T-cell (primary cell): Measurements from ENCODE around the gene BCDIN3D. TPM values are rescaled to one million over a fixed set of nuclear protein-coding genes. Genes with fewer than 3 reads are reported as not detected.

ENCODE experiments used
- ATAC-seq, 4 experiments: fragments of 200-7000 bp in 3 of 4; fragments of 150-1000 bp in 1 of 4; cut with Tn5 transposase; replicated peaks in 1 of 4; 1 replicate in 3 of 4; 2 replicates in 1 of 4; pipeline ENCODE4 v1.10.0; 2021; ENCODE audit warnings: moderate library complexity in 3 of 4, mild to moderate bottlenecking in 2 of 4, moderate number of reproducible peaks in 1 of 4
- CTCF ChIA-PET, 2 donors: fragments of 300-600 bp; sonication (Branson Sonifier 250); formaldehyde crosslinking; loops; one replicate each; lab custom pipeline; 2022; ENCODE audit warnings: antibody characterized with exemption in 2 of 2; lab: Charles Lee
- POLR2A ChIA-PET, 2 donors: fragments of 300-600 bp; sonication (Branson Sonifier 250); formaldehyde crosslinking; loops; one replicate each; lab custom pipeline; 2022; ENCODE audit warnings: antibody characterized with exemption in 2 of 2; lab: Charles Lee
- DNase-seq, 35 experiments: peaks; one replicate each; pipeline versions ENCODE4 v3.0.0 to v3.0.0-alpha.2; 2013 to 2023
- H3K27ac ChIP-seq: one replicate; pipeline ENCODE4 v1.5.1; 2013; ENCODE audit warnings: low read length
- H3K27me3 ChIP-seq, 2 experiments: replicated peaks in 1 of 2; 1 replicate in 1 of 2; 2 replicates in 1 of 2; pipeline versions ENCODE4 v1.6.1 to v1.7.0; 2013; ENCODE audit warnings: low read length in 1 of 2, mixed read lengths in 1 of 2; ENCODE audit not compliant: control insufficient read depth in 2 of 2, insufficient read depth in 2 of 2; ENCODE audit errors: extremely low read depth in 1 of 2
- H3K36me3 ChIP-seq, 2 donors: 1 replicate in 1 of 2; 2 replicates in 1 of 2; pipeline versions ENCODE4 v1.6.1 to v1.7.0; 2013; ENCODE audit warnings: low read length in 1 of 2; ENCODE audit not compliant: control insufficient read depth in 2 of 2, insufficient read depth in 1 of 2; ENCODE audit errors: extremely low read depth in 1 of 2
- H3K4me1 ChIP-seq, 2 experiments: 1 replicate in 1 of 2; 2 replicates in 1 of 2; pipeline versions ENCODE4 v1.6.1 to v1.7.0; 2013; ENCODE audit warnings: low read length in 2 of 2, mixed read lengths in 1 of 2; ENCODE audit not compliant: insufficient read depth in 2 of 2, control insufficient read depth in 1 of 2; ENCODE audit errors: extremely low read depth in 1 of 2
- H3K4me3 ChIP-seq, 2 donors: 1 replicate in 1 of 2; 2 replicates in 1 of 2; pipeline versions ENCODE4 v1.5.1 to v1.7.0; 2013; ENCODE audit warnings: mild to moderate bottlenecking in 2 of 2, low read length in 1 of 2, moderate library complexity in 1 of 2; ENCODE audit not compliant: control insufficient read depth in 1 of 2; ENCODE audit errors: extremely low read depth in 1 of 2
- H3K9me3 ChIP-seq: 2 replicates; pipeline ENCODE4 v1.7.0; 2013
- H3K27ac Mint-ChIP-seq, 2 donors: one replicate each; pipeline ENCODE4 v1.8.0; 2020 to 2021; ENCODE audit warnings: mild to moderate bottlenecking in 2 of 2, mixed read lengths in 2 of 2
- H3K27me3 Mint-ChIP-seq, 2 donors: one replicate each; pipeline ENCODE4 v1.8.0; 2021 to 2022; ENCODE audit warnings: mixed read lengths in 2 of 2
- H3K36me3 Mint-ChIP-seq: one replicate; pipeline ENCODE4 v1.8.0; 2021; ENCODE audit warnings: mixed read lengths
- H3K4me1 Mint-ChIP-seq, 3 donors: one replicate each; pipeline ENCODE4 v1.8.0; 2020 to 2022; ENCODE audit warnings: mixed read lengths in 3 of 3, mild to moderate bottlenecking in 1 of 3
- H3K4me3 Mint-ChIP-seq, 3 donors: one replicate each; pipeline ENCODE4 v1.8.0; 2020 to 2022; ENCODE audit warnings: mild to moderate bottlenecking in 3 of 3, mixed read lengths in 3 of 3, moderate library complexity in 3 of 3
- H3K9me3 Mint-ChIP-seq, 3 donors: one replicate each; pipeline ENCODE4 v1.8.0; 2020 to 2022; ENCODE audit warnings: mixed read lengths in 3 of 3
- WGBS: methylation state at CpG from one replicate; pipeline ENCODE4 v1.1.5; 2013; ENCODE audit warnings: missing lambda C conversion rate; ENCODE audit not compliant: insufficient coverage; 5-methylcytosine and 5-hydroxymethylcytosine counted together
- total RNA-seq, 35 experiments: library from RNA in 6 of 35; stranded (reverse) in 6 of 35; fragments of 120-200 nt in 1 of 35; gene quantifications; one replicate each; pipeline versions ENCODE4 v1.2.1 to v1.2.4 and lab custom pipeline; 2013 to 2026

Gene BCDIN3D
- total RNA-seq, 5 donors from 2014 or later (not counting 1 experiment from before 2014, with no cell fraction given) = 4.7 to 12.8 (median 12.3) TPM

DNA sequence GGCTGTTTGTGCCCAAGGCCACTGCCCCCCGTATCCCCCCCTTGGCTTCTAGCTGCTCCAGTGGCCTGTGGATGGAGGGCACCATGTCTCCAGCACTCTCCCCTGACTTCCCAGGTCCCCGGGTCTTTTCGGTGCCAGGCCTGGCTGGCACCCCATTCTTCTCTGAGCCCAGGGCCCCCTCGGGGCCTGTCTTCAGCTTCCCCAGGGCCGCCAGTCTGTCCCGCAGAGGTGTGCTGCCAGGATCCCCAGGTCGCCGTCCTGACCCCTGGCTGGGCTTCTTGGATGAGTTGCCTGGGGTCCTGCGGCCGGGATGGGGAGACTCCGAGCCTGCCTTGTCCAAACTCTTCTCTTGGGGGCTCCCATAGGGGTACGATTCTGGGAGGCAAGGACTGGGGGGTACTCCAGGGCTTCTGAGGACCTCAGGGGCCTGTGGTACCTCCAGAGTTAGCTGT, 47.2 kb downstream of the BCDIN3D start:
- no peak overlapping the region for H3K4me3 ChIP-seq
- Mint-ChIP-seq H3K36me3 (peaks cover 17% of the 10 kb centered on the region), H3K27ac (no peak overlapping the region), H3K4me1 (no peaks in the 10 kb centered on the region), H3K4me3 (no peak overlapping the region), H3K9me3 (no peaks in the 10 kb centered on the region), H3K27me3 (no peaks in the 10 kb centered on the region)
- POLR2A ChIA-PET = no interaction called here
- H3K9me3 ChIP-seq = no peaks in the 10 kb centered on the region
- H3K4me1 ChIP-seq = no peaks in the 10 kb centered on the region
- 89% methylated on average over 11 of the region's 12 CpGs for WGBS
- no peak overlapping the region for H3K27ac ChIP-seq
- ATAC-seq = no peak
- peaks cover 17 to 20% of the 10 kb centered on the region in 2 donors for H3K36me3 ChIP-seq
- CTCF ChIA-PET = no interaction called here
- no peaks in the 10 kb centered on the region for H3K27me3 ChIP-seq
- no peak for DNase-seq

- CTCF ChIA-PET = no interaction called here
- POLR2A ChIA-PET = interaction anchor here in 1 of 2 donors (0.6 kb wide), 1 partner anchor 100 kb away, joined by 3 read pairs; no protein-coding TSS in a partner anchor
Measured at GRCh38 chr12:49794811-49795653, 47.9 kb downstream of the BCDIN3D start.

GRCh38 chr12:49794021-49794420, 48.9 kb downstream of the BCDIN3D start:
- H3K27ac Mint-ChIP-seq = no peak overlapping the region
- POLR2A ChIA-PET = no interaction called here
- H3K4me1 Mint-ChIP-seq = no peaks in the 10 kb centered on the region
- no peaks in the 10 kb centered on the region for H3K4me1 ChIP-seq
- DNase-seq (no peak), ATAC-seq (no peak)
- H3K36me3 Mint-ChIP-seq = peaks cover 9% of the 10 kb centered on the region
- H3K9me3 ChIP-seq = no peaks in the 10 kb centered on the region
- H3K27me3 ChIP-seq = no peaks in the 10 kb centered on the region
- no peaks in the 10 kb centered on the region for H3K9me3 Mint-ChIP-seq
- CTCF ChIA-PET = no interaction called here
- no peak overlapping the region for H3K4me3 Mint-ChIP-seq
- peaks cover 17% of the 10 kb centered on the region in 2 donors for H3K36me3 ChIP-seq
- H3K27ac ChIP-seq = no peak overlapping the region
- 87% methylated on average over 5 of the region's 5 CpGs for WGBS
- H3K27me3 Mint-ChIP-seq = no peaks in the 10 kb centered on the region
- no peak overlapping the region for H3K4me3 ChIP-seq

More at GRCh38 chr12:49794811-49795653, 47.9 kb downstream of the BCDIN3D start:
- H3K27ac Mint-ChIP-seq = no peak overlapping the region
- WGBS = 91% methylated on average over 28 of the region's 32 CpGs
- H3K9me3 ChIP-seq = no peaks in the 10 kb centered on the region
- H3K9me3 Mint-ChIP-seq = no peaks in the 10 kb centered on the region
- H3K36me3 Mint-ChIP-seq = peaks cover 15% of the 10 kb centered on the region
- H3K4me1 Mint-ChIP-seq = no peaks in the 10 kb centered on the region
- no peaks in the 10 kb centered on the region for H3K27me3 ChIP-seq
- no peaks in the 10 kb centered on the region for H3K27me3 Mint-ChIP-seq
- H3K27ac ChIP-seq = no peak overlapping the region
- no peak overlapping the region for H3K4me3 ChIP-seq
- no peaks in the 10 kb centered on the region for H3K4me1 ChIP-seq
- H3K36me3 ChIP-seq = peaks cover 17% of the 10 kb centered on the region in 2 donors
- ATAC-seq (no peak), DNase-seq (no peak)
- no peak overlapping the region for H3K4me3 Mint-ChIP-seq

DNA sequence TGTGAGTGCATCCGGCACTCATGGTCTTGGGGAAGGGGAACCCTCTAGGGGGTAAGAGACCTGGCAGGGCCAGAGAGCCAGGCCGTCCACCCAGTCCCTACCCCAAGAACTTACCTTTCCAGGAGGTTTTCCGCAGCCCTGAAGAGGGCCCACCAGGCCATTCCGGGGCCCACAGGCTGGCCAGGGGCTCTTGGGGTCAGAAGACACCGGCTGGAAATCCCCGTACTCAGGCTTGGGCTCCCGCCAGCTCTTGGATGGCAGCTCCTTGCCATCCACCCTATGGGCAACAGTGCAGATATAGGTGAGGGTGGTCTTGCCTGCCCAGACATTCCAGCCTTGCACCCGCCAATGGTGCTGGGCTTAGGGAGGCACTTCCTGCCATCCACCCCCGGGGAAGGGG, 49.3 kb downstream of the BCDIN3D start:
- no peaks in the 10 kb centered on the region for H3K4me1 Mint-ChIP-seq
- peaks cover 7% of the 10 kb centered on the region for H3K36me3 Mint-ChIP-seq
- 88% methylated on average over 5 of the region's 9 CpGs for WGBS
- H3K27me3 Mint-ChIP-seq = no peaks in the 10 kb centered on the region
- Histone ChIP-seq H3K9me3 (no peaks in the 10 kb centered on the region), H3K4me1 (no peaks in the 10 kb centered on the region), H3K27ac (no peak overlapping the region), H3K36me3 (peaks cover 17% of the 10 kb centered on the region in 2 donors), H3K4me3 (no peak overlapping the region), H3K27me3 (no peaks in the 10 kb centered on the region)
- no peak for DNase-seq
- ChIA-PET CTCF (no interaction called here), POLR2A (no interaction called here)
- no peaks in the 10 kb centered on the region for H3K9me3 Mint-ChIP-seq
- no peak for ATAC-seq
- H3K4me3 Mint-ChIP-seq = no peak overlapping the region
- no peak overlapping the region for H3K27ac Mint-ChIP-seq

- no peaks in the 10 kb centered on the region for H3K9me3 ChIP-seq
- no peak overlapping the region for H3K4me3 ChIP-seq
- H3K27me3 ChIP-seq = no peaks in the 10 kb centered on the region
- Mint-ChIP-seq H3K36me3 (peaks cover 7% of the 10 kb centered on the region), H3K27ac (no peak overlapping the region), H3K27me3 (no peaks in the 10 kb centered on the region), H3K4me3 (no peak overlapping the region), H3K4me1 (no peaks in the 10 kb centered on the region), H3K9me3 (no peaks in the 10 kb centered on the region)
- peaks cover 14% of the 10 kb centered on the region in 2 donors for H3K36me3 ChIP-seq
- ATAC-seq = no peak
- CTCF ChIA-PET = no interaction called here
- no peak for DNase-seq
- POLR2A ChIA-PET = no interaction called here
- no peaks in the 10 kb centered on the region for H3K4me1 ChIP-seq
- H3K27ac ChIP-seq = no peak overlapping the region
- 100% methylated on average over 2 of the region's 11 CpGs for WGBS
Measured at GRCh38 chr12:49792976-49793580, 49.8 kb downstream of the BCDIN3D start.

DNA sequence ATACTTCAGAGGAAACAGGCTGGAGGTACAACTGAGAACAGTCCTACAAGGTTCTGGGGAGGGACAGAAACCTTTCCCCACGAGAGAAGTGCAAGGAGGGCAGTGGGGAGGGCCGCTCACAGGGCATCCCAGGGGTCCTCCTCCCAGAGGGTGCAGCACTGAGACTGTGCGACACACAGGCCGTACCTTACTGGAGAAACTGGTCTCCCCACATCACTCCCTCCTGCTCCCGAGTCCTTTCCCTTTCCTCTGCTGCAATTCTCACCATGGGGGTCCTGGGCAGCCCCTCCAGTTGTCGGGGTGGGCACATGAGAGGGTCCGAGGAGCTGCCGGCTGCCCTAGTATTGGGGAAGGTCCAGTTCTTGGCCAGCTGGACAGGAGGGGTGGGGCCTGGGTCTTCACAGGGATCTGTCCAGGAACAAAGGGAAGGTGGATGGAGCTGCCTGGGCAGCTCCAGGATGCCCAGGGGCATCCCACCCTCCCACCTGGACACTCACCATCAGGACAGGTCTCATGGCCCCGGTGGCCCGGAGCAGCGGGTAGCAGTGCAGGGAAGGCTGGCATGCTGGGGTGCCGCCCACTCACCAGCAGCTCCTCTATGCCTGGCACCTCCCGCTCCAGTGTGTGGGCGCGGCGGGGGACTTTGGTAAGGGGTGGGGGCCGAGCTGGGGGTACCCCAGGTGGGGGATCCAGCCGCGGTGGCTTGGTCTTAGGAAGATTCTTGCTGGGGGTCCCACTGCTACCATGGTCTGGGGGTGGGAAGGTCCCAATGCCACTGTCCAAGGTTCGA, 50.5 kb downstream of the BCDIN3D start:
- no peak overlapping the region for H3K27ac ChIP-seq
- no peak for ATAC-seq
- peaks cover 7 to 12% of the 10 kb centered on the region in 2 donors for H3K36me3 ChIP-seq
- H3K9me3 ChIP-seq = no peaks in the 10 kb centered on the region
- H3K4me1 Mint-ChIP-seq = no peaks in the 10 kb centered on the region
- CTCF ChIA-PET = no interaction called here
- no peak overlapping the region for H3K4me3 ChIP-seq
- no peaks in the 10 kb centered on the region for H3K27me3 ChIP-seq
- H3K4me1 ChIP-seq = no peaks in the 10 kb centered on the region
- peaks cover 0 to 4% (median 0%) of the 10 kb centered on the region in 3 donors for H3K9me3 Mint-ChIP-seq
- 73% methylated on average over 2 of the region's 20 CpGs for WGBS
- peaks cover 0 to 2% of the 10 kb centered on the region in 2 donors for H3K27me3 Mint-ChIP-seq
- DNase-seq = no peak
- no peak overlapping the region for H3K27ac Mint-ChIP-seq
- POLR2A ChIA-PET = interaction anchor here in 1 of 2 donors (0.6 kb wide), 1 partner anchor 717 kb away, joined by 3 read pairs; no protein-coding TSS in a partner anchor
- H3K36me3 Mint-ChIP-seq = peaks cover 8% of the 10 kb centered on the region
- H3K4me3 Mint-ChIP-seq = no peak overlapping the region
